GM19328 (cell line): ENCODE measurements around the gene NRXN2.

Experiments used
- ATAC-seq: cut with Tn5 transposase; IDR thresholded peaks from one replicate; pipeline ENCODE4 v1.9.1; 2021; ENCODE audit warnings: mild to moderate bottlenecking, moderate library complexity; ENCODE audit not compliant: unreplicated experiment

Gene NRXN2

DNA sequence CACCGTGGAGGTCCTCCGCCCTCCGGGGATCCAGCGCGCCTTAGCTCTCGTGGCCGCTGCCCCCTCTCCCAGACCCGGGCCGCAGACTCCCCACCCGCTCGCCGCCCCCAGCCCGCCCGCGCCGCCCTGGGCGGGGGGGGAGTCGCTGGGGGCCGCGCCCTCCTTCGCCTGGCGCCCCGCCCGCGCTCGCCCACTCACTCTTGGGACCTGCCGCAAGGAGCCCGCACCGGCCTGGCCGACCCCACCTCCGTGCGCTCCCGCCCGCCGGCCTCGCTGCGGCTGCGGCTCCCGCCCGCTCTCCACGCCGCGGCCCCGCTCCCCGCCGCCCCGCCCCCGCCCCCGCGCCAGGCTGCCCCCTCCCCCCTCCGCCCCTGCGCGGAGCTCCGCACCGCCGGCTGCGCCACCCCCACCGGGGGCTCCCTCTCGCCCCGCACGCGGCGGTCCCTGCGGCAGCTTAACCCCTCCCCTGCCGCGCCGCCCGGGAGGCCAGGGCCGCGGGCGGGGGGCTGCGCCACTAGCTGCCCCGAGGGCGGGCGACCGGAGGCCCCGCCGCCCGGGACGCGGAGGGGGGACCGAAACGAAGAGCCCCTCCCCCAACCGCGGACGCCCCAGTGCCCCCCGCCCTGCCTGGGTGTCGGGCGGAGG is 21.7 kb upstream of the NRXN2 start:
- no peak for ATAC-seq

DNA sequence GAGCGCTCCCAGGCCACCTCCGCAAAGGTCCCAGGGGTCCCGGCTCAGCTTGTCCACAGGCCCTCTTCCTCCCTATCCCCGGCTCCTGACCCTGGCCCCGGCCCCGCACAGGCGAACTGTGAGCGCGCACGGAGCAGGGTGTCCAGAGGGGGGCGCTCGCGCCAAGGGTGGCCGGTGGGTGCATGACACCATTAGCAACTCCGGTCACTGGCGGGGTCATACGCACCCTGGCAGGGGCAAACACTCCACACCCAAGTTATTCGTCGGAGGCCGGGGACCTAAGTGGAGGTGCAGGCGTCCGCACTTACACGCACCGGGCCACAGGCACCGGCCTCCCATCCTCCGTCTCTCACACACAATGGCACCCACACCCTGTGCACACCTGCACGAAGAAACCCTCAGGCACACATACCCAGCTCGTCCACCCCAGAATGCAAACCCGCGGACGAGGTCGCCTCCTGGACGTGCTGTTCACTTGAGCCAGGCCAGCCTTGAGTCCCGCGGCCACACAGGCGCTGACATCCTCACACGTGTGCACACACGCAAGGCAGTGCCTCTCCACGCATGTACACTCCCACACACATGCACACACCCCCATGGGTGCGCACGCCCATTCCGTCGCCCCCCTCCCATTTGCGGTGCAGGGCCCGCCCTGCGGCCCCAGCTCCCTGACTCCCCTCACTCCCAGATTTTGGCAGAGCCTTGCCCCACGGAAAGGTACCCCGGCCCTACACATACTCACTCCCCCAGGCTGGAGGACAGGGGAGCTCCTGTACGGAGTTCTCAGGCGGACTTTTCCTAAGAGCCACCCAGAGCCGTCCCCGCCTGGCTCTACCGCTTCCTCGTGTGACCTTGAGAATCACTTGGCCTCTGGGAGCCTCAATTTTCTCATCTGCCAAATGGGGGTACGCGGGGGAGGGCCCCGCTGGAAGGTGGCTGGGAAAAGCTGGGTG is 20.9 kb upstream of the NRXN2 start, which contains the start of gene RASGRP2:
RASGRP2 (minus strand) TSS at position 552 of the 953 bp plus-strand sequence. CDS start 1,276 bp downstream, outside the sequence.
- ATAC-seq, result no peak

DNA sequence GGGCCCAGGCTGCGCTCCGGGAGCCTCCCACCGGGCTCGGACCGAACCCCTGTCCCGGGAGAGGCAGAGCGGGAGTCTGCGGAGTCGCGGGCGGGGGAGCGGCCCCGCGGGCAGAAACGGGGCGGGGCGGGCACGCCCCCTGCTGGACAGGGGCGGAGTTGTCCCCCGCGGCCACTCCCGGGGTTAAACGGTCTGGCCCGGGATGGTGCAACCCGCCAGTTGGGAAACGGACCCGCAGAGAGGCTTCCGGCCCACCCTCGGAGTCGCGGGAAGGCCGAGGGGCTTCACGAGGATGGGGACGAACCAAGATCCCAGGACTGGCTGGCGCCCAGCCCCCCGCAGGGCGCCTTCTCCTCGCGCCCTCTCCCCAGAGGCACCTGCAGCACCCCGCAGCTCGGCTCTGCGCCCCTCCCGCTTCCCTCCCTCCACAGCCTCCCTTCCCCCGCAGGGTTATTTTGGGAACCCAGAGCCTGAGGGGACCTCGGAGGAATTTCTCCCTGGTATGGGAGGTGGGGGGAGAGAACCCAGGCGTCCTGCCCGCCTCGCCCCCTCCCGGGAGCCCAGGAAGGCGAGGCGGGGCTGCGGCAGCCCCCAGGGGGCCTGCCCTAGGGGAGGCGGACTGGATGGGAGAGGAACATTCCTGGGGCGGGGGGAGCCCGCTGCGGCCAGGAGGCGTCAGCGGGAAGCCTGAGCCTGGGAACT is 20.0 kb upstream of the NRXN2 start:
- ATAC-seq, result no peak

DNA sequence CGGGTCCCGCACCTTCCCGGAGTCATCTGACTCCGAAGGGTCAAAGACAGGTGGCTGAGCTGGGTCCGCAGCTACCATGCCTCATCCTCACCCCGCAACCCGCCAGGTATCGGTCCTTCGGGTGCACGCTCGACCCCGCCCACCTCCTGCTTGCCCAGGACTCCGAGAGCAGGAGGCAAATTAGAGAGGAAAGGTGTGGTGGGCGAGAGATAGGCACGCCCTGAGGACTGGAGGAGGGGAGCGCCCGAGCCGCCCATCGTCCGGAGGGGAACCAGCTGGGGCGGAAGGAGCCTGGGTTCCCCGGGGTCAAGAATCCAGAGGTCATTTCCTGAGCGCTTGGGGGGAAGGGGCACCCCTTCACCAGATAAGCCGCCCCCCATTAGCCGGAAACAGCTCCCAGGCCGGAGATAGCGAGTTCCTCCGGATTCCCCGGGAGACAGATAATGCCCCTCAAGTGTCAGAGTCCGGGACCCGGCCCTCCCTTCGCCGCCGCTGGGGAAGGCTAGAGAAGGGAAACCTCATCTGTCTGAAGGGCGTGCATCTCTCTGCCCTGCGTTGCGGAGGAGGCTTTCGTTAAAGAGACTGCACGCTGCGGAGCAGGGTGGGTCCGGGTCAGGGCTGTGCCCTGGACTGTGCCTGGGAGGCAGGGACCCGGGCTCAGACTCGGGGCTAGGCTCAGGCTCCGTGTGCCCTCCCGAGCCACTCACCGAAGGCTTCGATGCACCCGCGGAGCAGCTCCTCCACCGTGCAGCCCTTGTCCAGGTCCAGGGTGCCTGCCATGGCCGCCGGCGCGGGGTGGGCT is 19.3 kb upstream of the NRXN2 start:
- ATAC-seq, result no peak

DNA sequence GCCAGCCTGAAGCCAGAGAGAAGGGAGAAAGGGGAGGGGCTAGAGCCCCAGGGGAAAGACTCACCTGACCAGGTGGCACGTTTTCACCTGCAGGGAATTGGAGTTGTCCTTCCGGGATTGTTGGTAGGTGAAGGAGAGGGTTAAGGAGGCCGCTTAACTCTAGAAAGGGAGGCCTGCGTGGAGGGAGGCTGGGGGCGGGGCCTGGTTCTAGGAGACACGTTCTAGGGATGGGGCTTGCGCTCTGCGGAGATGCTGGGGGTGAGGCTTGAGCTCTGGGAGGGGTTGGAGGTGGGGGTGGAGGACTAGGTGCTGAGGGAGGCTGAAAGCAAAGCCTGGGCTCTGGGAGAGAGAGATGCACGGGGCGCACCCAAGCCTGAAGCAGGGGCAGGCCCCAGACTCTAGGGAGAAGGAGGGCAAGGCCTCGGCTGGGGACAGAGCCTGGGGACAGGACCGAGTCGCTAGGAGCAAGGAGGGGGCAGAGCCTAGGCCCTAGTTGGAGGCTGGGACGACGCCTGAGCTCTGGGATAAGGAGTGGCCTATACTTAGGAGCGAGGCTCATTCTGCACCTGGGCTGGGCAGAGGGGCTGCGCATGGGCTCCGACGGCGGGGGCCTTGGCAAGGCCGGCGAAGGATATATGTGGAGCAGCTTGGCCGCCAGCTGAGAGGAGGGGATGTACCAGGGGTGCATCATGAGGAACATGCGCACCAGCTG is 18.5 kb upstream of the NRXN2 start:
- ATAC-seq, result no peak

DNA sequence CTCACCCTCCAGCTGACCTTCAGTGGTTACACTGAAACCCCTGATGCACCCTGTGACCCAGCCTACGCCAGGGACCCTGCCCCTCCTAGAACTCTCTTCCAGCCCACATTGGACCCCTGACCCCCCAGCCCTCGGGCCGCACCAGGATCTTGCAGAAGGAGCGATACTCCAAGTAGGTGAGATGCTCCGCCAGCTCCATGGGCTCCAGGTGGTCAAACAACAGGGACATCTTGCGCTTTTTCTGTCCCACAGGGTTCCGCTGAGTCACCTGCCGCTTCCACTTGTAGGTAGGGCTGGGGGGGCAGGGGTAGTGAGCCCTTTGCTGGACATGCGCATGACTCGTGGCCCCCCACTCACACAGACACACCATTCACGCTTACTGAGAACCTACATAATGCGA is 16.9 kb upstream of the NRXN2 start:
- no peak for ATAC-seq

DNA sequence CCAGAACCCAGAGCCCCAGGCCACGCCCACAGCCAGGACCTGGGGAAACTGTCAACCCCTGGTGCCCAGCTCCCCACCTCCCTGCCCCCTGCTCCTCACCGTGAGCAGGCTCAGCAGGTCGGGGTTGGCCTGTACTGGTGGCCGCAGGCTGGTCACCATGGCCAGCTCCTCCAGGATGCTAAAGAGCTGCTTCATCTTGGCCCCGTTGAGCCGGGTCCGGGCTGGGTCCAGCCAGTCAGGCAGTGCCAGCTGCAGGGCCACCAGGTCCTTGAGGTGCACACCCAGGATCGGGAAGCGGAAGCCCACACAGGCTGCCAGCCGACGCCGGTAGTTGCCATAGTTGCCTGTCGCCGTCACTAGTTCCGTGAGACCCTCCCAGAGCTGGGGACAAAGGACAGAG is 13.7 kb upstream of the NRXN2 start:
- ATAC-seq, result no peak

DNA sequence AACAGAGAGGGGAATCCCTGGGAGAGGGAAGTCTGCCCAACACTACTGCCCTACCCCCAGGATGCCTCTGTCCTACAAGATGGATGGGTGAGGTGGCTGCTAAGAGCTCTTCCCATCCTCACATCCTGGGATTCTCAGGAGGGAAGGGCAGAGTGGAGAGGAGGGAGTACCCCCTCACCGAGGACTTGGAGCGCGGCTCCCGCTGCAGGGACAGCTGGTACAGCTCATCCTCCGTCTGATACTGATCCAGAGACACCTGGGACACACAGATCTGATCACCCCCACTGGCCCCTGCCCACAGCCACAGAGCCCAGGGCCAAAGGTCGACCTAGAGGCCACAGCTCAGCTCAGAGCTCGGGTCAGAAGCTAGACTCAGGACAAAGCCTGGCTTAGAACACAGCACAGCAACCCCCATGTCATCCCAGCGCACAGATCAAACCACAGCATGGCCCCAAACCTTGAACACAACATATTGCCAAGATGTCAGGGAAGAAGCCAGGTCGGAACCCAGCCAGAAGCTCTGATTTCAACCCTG is 12.8 kb upstream of the NRXN2 start:
- no peak for ATAC-seq

DNA sequence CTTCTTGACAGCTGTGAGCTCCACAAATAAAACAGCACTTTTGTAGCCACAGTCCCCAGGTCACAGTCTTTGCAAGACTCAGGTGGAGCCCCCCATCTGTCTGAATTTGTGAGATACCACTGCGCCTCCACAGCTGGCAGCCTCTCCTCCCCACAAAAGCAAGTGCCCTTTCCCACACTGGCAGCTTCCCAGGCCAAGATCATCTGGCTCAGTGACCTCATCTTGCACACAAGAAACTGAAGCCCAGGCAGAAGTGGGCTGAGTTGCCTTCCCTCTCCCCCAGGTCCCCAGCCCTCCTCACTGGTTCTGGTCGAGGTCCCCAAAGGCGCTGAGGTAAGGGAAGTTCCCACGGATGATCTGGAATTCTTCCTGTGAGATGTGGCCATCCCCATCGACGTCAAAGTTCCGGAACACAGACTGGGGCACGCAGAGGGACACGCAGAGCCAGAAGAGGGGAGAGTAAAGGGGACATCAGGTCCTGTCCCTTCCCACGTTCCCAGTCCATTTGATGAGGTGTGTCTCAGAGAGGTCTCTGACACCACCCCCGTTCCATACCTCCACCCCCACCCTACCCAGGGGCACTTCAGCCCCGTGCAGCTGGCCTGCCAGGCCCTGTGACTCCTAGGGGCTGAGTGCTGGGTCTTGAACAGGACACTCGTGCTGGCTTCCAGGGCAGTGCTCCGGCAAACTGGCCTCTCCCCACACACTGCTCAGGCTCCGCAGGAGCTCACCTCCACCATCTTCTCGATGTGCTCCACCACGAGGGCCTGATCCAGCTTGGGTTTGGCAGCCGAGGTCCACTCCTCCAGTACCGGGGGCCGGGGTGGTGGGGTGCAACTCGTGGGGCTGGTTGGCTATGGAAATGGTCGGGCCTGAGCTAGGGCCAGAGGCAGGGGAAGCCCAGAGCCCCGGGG is 12.1 kb upstream of the NRXN2 start:
- ATAC-seq, result no peak

DNA sequence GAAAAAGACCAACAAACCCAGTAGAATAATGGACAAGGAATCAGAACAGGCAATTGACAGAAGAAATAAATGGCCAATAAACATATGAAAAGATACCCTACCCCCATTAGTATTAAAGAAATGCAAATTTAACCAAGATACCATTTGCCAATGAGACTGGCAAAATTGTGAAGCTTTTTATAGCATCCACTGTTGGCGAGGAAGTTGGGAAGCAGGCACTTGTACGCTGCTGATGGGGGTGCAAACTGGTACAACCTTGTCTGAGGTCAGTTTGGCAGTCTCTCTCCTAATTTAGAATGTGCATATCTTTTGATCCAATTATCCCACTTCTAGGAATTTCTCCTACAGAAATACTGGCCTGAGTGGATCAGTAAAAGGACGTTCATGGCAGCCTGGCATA is 8.6 kb upstream of the NRXN2 start:
- ATAC-seq, result no peak

DNA sequence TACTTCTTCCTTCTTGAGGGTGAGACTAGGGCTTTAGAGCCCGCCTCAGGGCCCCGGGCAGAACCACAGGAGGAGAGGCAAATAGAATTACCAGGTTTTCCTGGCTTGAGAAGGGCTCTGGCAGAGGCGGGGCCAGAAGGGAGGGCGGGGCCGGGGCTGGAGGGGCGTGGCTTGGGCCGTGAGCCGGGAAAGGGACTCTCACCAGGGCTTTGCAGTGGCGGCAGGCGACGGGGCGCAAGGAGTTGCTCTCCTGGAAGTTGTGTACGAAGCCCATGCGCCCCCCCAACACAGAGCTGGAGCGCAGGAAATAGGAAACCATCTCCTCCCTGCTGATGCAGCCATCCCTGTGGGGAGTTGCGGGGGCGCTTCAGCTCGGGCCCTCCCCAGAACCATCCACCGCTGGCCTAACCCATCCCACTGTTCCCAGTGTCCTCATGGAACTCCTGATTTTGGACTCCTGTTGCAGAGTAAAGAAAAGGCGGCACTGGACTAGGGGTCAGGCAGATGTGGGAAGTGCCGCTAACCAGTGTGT is 6.9 kb upstream of the NRXN2 start:
- no peak for ATAC-seq

DNA sequence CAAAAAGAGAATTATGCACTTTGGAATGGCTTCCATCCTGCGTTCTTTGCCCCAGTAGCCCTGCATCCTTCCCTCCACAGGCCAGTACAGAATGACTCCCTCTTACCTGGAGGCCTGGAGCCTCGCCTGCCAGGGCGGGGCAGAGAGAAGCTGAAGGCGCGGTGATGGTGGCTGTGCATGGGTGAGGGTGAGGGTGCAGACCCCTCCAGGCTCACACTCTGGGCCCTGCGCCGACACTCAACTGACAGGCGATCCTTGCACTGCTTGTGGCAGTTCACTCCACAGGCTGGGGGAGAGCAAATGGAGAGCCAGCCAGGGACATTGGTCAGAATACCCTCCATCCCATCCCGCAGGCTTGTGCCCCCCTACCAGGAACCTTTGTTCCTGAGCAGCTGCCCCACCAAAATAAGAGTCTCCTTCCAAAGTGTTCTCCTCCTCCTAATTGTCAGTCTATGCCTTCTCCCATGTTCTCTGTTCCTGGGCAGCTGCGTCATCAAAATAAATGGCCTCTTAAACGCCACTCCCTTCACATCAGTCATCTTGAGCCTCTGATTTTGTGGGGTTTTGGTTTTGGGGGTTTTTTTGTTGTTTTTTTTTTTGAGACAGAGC is 5.9 kb upstream of the NRXN2 start:
- ATAC-seq, result no peak

DNA sequence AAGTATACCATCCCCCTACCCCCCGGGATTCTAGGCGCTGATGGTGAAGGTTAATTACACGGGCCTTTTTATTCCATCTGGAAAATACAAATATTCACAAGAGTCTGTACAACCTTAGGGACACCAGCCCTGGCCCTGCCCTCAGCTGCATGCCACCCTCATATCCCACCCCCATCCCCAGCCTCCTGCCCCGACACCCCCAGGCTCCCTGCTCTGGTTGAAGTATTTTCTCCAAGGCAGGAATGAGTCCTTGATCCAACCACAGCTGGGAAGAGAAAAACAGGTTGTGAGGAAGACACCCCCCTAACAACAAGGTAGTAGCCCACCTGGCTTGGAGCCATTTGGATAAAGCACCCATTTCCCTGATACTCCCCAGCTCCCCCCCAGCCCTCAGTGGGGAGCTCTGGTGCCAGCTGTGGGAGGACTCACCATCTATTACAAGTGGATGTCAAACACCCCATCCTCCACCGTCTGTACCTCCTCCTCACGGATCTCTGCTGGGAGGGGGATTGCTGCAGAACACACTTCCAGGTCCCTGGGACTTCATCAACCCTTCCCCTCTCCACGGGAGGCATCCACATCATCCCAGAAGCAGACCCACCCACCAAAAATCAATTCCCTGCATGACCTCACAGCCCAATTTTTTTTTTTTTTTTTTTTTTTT is 4.0 kb upstream of the NRXN2 start:
- no peak for ATAC-seq

DNA sequence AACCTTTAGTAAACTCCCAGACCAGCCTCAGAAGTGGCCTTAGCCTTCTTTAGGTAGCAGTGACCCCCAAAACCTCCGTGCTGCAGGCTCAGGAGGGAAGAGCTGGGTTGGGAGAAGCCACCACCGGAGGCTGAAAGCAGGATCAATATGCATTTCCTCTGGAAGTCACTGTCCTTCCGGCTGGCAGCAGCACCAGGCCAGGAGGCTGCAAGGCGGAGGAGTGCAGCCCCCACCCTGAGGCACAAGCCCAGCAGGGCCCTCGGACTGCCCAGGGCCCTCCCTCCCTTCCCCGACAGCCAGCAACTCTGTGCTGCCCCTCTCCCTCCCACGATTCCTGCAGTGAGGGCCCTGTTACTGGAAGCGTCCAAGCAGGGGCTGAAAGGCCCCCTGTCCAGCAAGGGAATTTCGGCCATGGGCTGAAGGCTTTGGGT is 3.2 kb upstream of the NRXN2 start:
- no peak for ATAC-seq

DNA sequence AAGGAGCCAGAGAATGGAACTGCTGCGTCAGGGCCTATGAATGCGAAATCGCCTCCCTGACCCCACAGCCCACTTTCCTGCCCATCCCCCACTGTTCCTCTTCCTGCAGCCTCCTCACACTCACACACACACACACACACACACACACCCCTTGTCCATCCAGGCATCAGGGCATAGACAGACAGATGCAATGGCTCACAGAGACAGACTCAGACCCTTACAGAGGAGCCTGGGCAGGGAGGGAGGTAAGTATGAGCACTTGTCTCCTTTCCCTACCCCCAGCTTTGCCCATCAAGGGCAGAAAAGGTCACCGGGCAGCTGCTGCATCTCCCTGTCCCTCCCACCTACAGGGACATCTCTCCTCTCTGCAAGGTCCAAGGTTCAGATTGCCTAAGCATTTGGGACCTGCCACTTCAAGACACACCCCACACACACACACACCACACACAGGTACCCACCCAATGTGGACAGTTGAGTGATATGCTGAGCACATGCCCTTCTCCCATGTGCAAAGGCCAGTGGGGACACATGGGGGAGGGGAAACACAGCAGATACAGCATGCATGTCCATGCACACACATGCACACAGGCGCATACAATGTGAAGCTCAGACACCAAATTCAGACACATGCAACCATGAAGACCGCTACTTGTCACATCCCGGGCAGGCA is 2.0 kb upstream of the NRXN2 start:
- no peak for ATAC-seq

DNA sequence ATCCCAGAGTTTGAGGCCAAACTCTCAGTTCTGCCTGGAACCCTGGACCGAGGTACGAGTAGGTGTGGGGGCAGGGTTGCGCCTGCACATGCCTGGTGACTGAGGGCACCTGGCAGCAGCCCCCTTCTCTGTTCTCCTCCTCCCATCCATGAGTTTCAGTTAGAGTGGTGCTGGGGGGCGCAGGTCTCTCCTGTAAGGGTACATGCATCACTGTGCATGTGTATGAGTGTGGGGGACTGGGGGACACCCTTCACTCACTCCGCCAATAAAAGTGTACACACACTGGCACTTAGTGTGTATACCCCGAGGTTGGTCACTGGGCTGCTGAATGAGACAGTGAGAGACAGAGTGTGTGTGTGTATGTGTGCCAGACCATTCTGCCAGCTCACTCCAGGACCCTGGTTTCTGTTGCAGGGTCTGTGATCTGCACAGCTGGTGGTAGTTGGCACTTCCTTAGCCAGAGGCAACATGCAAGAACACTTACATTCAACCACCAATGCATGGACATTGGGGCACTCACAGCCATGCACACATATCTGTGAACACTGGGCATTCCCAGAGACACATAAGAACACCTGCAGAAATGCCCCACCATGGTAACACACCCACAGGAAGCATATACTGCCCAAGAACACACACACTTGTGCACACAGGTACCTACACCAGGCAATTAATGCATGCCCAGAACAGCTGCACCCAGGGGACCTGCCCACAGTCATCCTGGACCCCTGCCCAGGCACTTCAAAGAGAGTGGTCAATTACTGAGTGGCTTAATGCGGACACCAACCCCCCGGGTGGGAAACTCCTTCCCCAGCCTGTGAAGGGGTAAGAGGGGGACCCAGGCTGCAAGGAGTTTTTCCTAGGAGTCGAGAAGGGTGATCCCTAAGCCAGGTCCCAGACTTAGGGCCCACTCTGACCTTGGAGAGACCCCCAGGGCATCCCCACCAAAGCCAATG is 1.2 kb upstream of the NRXN2 start:
- ATAC-seq, result no peak
